H1 (cell line): ENCODE results near the gene ATXN7L3.
"Not testable (repeated sequence)": the region's sequence is repeated elsewhere in the genome, so short reads cannot be mapped to it uniquely, and the experiment has no call there.

Experiments
- ASH2L ChIP-seq: fragments of 200-600, 300-600 bp; sonication (generic); IDR thresholded peaks from one replicate; pipeline ENCODE4 v1.7.1; 2017; ENCODE audit warnings: low read length
- CEBPB ChIP-seq: IDR thresholded peaks from 2 replicates; pipeline ENCODE4 v1.6.1; 2012; ENCODE audit warnings: low read depth, low read length
- FOSL1 ChIP-seq: IDR thresholded peaks from 2 replicates; pipeline ENCODE4 v1.6.1; 2011; ENCODE audit warnings: mild to moderate bottlenecking, low read depth, low read length, moderate library complexity; ENCODE audit not compliant: insufficient read depth
- JUND ChIP-seq: IDR thresholded peaks from 2 replicates; pipeline ENCODE4 v1.6.1; 2011; ENCODE audit warnings: mild to moderate bottlenecking, improper control_type of control experiment, low read length
- NRF1 ChIP-seq: IDR thresholded peaks from 2 replicates; pipeline ENCODE4 v1.6.1; 2011; ENCODE audit warnings: mild to moderate bottlenecking, low read depth, low read length, improper control_type of control experiment
- POLR2A ChIP-seq, 2 experiments: IDR thresholded peaks; 1 replicate in 1 of 2; 2 replicates in 1 of 2; pipeline ENCODE4 v1.6.1; 2011; ENCODE audit warnings: low read depth in 2 of 2, low read length in 2 of 2, mild to moderate bottlenecking in 2 of 2; ENCODE audit errors: control extremely low read depth in 1 of 2
- POLR2AphosphoS5 ChIP-seq: IDR thresholded peaks from 2 replicates; pipeline ENCODE4 v1.6.1; 2011; ENCODE audit warnings: low read depth, low read length
- SRF ChIP-seq: IDR thresholded peaks from 2 replicates; pipeline ENCODE4 v1.6.1; 2011; ENCODE audit warnings: mild to moderate bottlenecking, low read depth, low read length, moderate library complexity
- TF ChIP-seq, protein P1 (sequence below): IDR thresholded peaks from 2 replicates; pipeline ENCODE4 v1.6.1; 2012; ENCODE audit warnings: low read length, inconsistent platforms
- TF ChIP-seq, protein P2 (sequence below), 3 experiments: IDR thresholded peaks; 1 replicate in 2 of 3; 2 replicates in 1 of 3; pipeline versions ENCODE4 v1.5.1 to v1.6.1; 2011; ENCODE audit warnings: low read length in 3 of 3, mild to moderate bottlenecking in 3 of 3, inconsistent platforms in 2 of 3, low read depth in 1 of 3, moderate library complexity in 1 of 3; ENCODE audit not compliant: insufficient read depth in 1 of 3; ENCODE audit errors: control extremely low read depth in 1 of 3

DNA sequence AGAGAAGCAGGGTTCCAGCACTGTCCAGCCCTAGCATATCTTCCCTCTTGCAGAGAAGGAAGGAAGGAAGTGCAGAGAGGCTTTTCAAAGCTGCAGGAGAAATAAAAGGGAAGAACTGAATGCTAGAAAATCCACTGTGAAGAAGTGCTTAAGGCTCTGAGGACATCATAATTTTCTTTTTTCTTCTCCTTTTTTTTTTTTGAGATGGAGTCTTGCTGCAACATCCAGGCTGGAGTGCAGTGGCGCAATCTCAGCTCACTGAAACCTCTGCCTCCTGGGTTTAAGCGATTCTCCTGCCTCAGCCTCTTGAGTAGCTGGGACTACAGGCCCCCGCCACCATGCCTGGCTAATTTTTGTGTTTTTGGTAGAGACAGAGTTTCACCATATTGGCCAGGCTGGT, 50.6 kb downstream of the ATXN7L3 start:
- TF ChIP-seq, protein P1, sequence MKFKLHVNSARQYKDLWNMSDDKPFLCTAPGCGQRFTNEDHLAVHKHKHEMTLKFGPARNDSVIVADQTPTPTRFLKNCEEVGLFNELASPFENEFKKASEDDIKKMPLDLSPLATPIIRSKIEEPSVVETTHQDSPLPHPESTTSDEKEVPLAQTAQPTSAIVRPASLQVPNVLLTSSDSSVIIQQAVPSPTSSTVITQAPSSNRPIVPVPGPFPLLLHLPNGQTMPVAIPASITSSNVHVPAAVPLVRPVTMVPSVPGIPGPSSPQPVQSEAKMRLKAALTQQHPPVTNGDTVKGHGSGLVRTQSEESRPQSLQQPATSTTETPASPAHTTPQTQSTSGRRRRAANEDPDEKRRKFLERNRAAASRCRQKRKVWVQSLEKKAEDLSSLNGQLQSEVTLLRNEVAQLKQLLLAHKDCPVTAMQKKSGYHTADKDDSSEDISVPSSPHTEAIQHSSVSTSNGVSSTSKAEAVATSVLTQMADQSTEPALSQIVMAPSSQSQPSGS = not testable (repeated sequence)
- TF ChIP-seq SRF; FOSL1; CEBPB; ASH2L; POLR2AphosphoS5; POLR2A (IDR thresholded peaks at IDR 0.05; ENCODE audit: control extremely low read depth in 1 of 2, low read depth in 2 of 2, low read length in 2 of 2); JUND; NRF1: not testable (repeated sequence)
- TF ChIP-seq, protein P2, sequence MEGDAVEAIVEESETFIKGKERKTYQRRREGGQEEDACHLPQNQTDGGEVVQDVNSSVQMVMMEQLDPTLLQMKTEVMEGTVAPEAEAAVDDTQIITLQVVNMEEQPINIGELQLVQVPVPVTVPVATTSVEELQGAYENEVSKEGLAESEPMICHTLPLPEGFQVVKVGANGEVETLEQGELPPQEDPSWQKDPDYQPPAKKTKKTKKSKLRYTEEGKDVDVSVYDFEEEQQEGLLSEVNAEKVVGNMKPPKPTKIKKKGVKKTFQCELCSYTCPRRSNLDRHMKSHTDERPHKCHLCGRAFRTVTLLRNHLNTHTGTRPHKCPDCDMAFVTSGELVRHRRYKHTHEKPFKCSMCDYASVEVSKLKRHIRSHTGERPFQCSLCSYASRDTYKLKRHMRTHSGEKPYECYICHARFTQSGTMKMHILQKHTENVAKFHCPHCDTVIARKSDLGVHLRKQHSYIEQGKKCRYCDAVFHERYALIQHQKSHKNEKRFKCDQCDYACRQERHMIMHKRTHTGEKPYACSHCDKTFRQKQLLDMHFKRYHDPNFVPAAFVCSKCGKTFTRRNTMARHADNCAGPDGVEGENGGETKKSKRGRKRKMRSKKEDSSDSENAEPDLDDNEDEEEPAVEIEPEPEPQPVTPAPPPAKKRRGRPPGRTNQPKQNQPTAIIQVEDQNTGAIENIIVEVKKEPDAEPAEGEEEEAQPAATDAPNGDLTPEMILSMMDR (IDR thresholded peaks at IDR 0.05; ENCODE audit: control extremely low read depth in 1 of 3, insufficient read depth in 1 of 3, low read depth in 1 of 3, low read length in 3 of 3) = not testable (repeated sequence)
